Neuronal stem cell (in vitro differentiated cells): Measurements from ENCODE around the gene POLR2C.

Source experiments
- DNase-seq: peaks from one replicate; pipeline ENCODE4 v3.0.0-alpha.2; 2013; ENCODE audit warnings: low spot score
- H2AFZ ChIP-seq: one replicate; pipeline ENCODE4 v1.6.1; 2013; ENCODE audit warnings: mild to moderate bottlenecking, low read length, inconsistent platforms
- H2AK5ac ChIP-seq: 2 replicates; pipeline ENCODE4 v1.6.1; 2013; ENCODE audit warnings: low read depth, mild to moderate bottlenecking, inconsistent platforms, low read length, moderate library complexity, mixed read lengths
- H2BK120ac ChIP-seq: 2 replicates; pipeline ENCODE4 v1.6.1; 2013; ENCODE audit warnings: low read depth, mild to moderate bottlenecking, inconsistent platforms, low read length, moderate library complexity, mixed read lengths
- H2BK12ac ChIP-seq: one replicate; pipeline ENCODE4 v1.6.1; 2013; ENCODE audit warnings: low read length, inconsistent platforms
- H2BK15ac ChIP-seq: 2 replicates; pipeline ENCODE4 v1.6.1; 2013; ENCODE audit warnings: mild to moderate bottlenecking, low read length, inconsistent platforms, mixed read lengths
- H2BK5ac ChIP-seq: one replicate; pipeline ENCODE4 v1.6.1; 2013; ENCODE audit warnings: inconsistent platforms, mild to moderate bottlenecking, low read length, moderate library complexity
- H3K14ac ChIP-seq: one replicate; pipeline ENCODE4 v1.6.1; 2013; ENCODE audit warnings: low read length, inconsistent platforms
- H3K18ac ChIP-seq: 2 replicates; pipeline ENCODE4 v1.6.1; 2013; ENCODE audit warnings: low read length, inconsistent platforms
- H3K23ac ChIP-seq: 2 replicates; pipeline ENCODE4 v1.6.1; 2013; ENCODE audit warnings: low read depth, mild to moderate bottlenecking, mixed read lengths, low read length, inconsistent platforms; ENCODE audit not compliant: poor library complexity
- H3K27ac ChIP-seq: replicated peaks from 3 replicates; pipeline ENCODE4 v1.5.1; 2013; ENCODE audit warnings: low read length, inconsistent platforms
- H3K27me3 ChIP-seq, 3 experiments: 2 replicates each; pipeline ENCODE4 v1.6.1; 2013; ENCODE audit warnings: low read length in 3 of 3, mild to moderate bottlenecking in 2 of 3, inconsistent platforms in 1 of 3, low read depth in 1 of 3, mixed read lengths in 1 of 3, moderate library complexity in 1 of 3; ENCODE audit not compliant: control insufficient read depth in 3 of 3, insufficient read depth in 3 of 3
- H3K36me3 ChIP-seq, 2 donors: replicated peaks in 1 of 2; 2 replicates each; pipeline ENCODE4 v1.6.1; 2013; ENCODE audit warnings: low read length in 2 of 2; ENCODE audit not compliant: control insufficient read depth in 2 of 2, insufficient read depth in 2 of 2
- H3K4ac ChIP-seq: 2 replicates; pipeline ENCODE4 v1.6.1; 2013; ENCODE audit warnings: inconsistent platforms, mild to moderate bottlenecking, low read length, moderate library complexity
- H3K4me1 ChIP-seq, 2 donors: 1 replicate in 1 of 2; 2 replicates in 1 of 2; pipeline ENCODE4 v1.6.1; 2013; ENCODE audit warnings: low read length in 2 of 2, low read depth in 1 of 2; ENCODE audit not compliant: control insufficient read depth in 2 of 2, insufficient read depth in 1 of 2
- H3K4me2 ChIP-seq: one replicate; pipeline ENCODE4 v1.6.1; 2013; ENCODE audit warnings: mild to moderate bottlenecking, low read length, inconsistent platforms; ENCODE audit not compliant: insufficient read depth, poor library complexity, severe bottlenecking
- H3K4me3 ChIP-seq, 2 donors: 2 replicates each; pipeline ENCODE4 v1.5.1; 2013; ENCODE audit warnings: low read length in 2 of 2, mild to moderate bottlenecking in 2 of 2, inconsistent platforms in 1 of 2, moderate library complexity in 1 of 2
- H3K79me1 ChIP-seq: one replicate; pipeline ENCODE4 v1.6.1; 2013; ENCODE audit warnings: low read depth, mild to moderate bottlenecking, inconsistent platforms, low read length, moderate library complexity
- H3K9ac ChIP-seq: one replicate; pipeline ENCODE4 v1.6.1; 2013; ENCODE audit warnings: mild to moderate bottlenecking, low read depth, low read length, inconsistent platforms; ENCODE audit not compliant: poor library complexity
- H3K9me3 ChIP-seq, 2 donors: replicated peaks in 1 of 2; 2 replicates each; pipeline versions ENCODE3 to v1.6.1; 2013; ENCODE audit warnings: low read length in 2 of 2, mild to moderate bottlenecking in 2 of 2, inconsistent platforms in 1 of 2, low read depth in 1 of 2, mixed read lengths in 1 of 2, moderate library complexity in 1 of 2; ENCODE audit not compliant: control insufficient read depth in 2 of 2, insufficient read depth in 1 of 2
- H4K8ac ChIP-seq: one replicate; pipeline ENCODE4 v1.6.1; 2013; ENCODE audit warnings: low read depth, mild to moderate bottlenecking, inconsistent platforms, low read length, moderate library complexity
- H4K91ac ChIP-seq: one replicate; pipeline ENCODE4 v1.6.1; 2013; ENCODE audit warnings: low read length, low read depth, mild to moderate bottlenecking, inconsistent platforms; ENCODE audit not compliant: poor library complexity
- WGBS, 2 donors: extraction: QIAGEN DNeasy Blood & Tissue Kit; methylation state at CpG; one replicate each; pipeline ENCODE4 v1.1.7; 2013; ENCODE audit warnings: missing lambda C conversion rate in 2 of 2, mixed read lengths in 1 of 2; ENCODE audit not compliant: insufficient read length in 2 of 2, insufficient replicate concordance in 1 of 2; ENCODE audit errors: extremely low coverage in 2 of 2; 5-methylcytosine and 5-hydroxymethylcytosine counted together

The POLR2C gene

DNA sequence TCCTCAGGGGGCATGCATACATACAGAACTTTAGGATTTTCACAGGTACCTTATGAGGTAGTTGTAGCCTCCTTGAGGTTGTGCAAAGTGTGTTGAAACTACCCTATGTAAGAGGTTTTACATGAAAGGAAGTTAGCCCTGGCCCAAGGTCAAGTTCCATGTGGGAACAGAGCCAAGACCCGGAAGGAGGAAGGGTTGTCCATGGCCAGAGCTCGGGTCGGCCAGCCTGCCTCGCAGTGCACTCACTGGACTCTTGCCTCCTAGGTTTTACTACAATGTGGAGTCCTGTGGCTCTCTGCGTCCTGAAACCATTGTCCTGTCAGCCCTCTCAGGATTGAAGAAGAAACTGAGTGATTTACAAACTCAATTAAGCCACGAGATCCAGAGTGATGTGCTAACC lies 8.2 kb downstream of the POLR2C start:
- no peak overlapping the region for H3K4me3 ChIP-seq
- no peak overlapping the region for H4K91ac ChIP-seq
- no peak overlapping the region for H2BK15ac ChIP-seq
- H3K23ac ChIP-seq: no peak overlapping the region
- no peaks in the 10 kb centered on the region for H3K9me3 ChIP-seq
- DNase-seq: no peak
- H3K14ac ChIP-seq: no peak overlapping the region
- H2AK5ac ChIP-seq: no peak overlapping the region
- H3K27me3 ChIP-seq: no peaks in the 10 kb centered on the region
- H4K8ac ChIP-seq: no peak overlapping the region
- H3K4me1 ChIP-seq: no peaks in the 10 kb centered on the region
- no peak overlapping the region for H2BK120ac ChIP-seq
- H3K4ac ChIP-seq: no peak overlapping the region
- H3K27ac ChIP-seq: no peak overlapping the region
- no peak overlapping the region for H3K9ac ChIP-seq
- no peak overlapping the region for H2BK12ac ChIP-seq
- H3K4me2 ChIP-seq: no peak overlapping the region
- no peaks in the 10 kb centered on the region for H3K79me1 ChIP-seq
- WGBS, 2 donors: no CpG with 5 or more reads among the region's 6 CpGs
- no peak overlapping the region for H2AFZ ChIP-seq
- H2BK5ac ChIP-seq: no peak overlapping the region
- peaks cover 60 to 83% of the 10 kb centered on the region in 2 donors for H3K36me3 ChIP-seq
- no peak overlapping the region for H3K18ac ChIP-seq

DNA sequence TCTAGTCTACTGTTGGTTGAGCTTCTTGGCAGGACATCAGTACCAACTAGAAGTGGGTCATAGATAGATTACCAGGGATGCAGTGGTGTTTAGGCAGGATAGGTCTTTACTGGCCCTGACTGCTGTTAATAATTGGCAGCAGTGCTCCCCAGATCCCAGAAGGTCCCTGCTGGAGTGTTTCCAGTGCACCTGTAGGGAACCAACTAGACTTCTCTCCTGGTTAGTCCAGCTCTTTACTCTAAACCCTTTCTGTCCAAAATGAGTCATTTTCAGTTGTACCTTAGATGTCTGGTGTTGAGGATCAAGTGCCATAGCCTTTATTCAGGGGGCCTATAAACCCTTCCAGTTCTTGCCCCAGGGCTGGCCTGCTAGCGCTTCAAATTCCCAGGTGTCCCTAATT lies 8.7 kb downstream of the POLR2C start:
- H3K4me1 ChIP-seq: peaks cover 3% of the 10 kb centered on the region in 2 donors
- H2BK5ac ChIP-seq: no peak overlapping the region
- no peak overlapping the region for H2AK5ac ChIP-seq
- no peaks in the 10 kb centered on the region for H3K9me3 ChIP-seq
- no peak overlapping the region for H2BK12ac ChIP-seq
- H3K4me2 ChIP-seq: no peak overlapping the region
- no peak overlapping the region for H3K23ac ChIP-seq
- no peak overlapping the region for H4K91ac ChIP-seq
- no peak for DNase-seq
- no peak overlapping the region for H2BK120ac ChIP-seq
- H3K4me3 ChIP-seq: no peak overlapping the region
- no peak overlapping the region for H3K14ac ChIP-seq
- no peak overlapping the region for H3K4ac ChIP-seq
- H3K27ac ChIP-seq: no peak overlapping the region
- H3K79me1 ChIP-seq: no peaks in the 10 kb centered on the region
- H3K36me3 ChIP-seq: peaks cover 55 to 78% of the 10 kb centered on the region in 2 donors
- no peak overlapping the region for H3K9ac ChIP-seq
- no peaks in the 10 kb centered on the region for H3K27me3 ChIP-seq
- H2BK15ac ChIP-seq: no peak overlapping the region
- H4K8ac ChIP-seq: no peak overlapping the region
- WGBS, 2 donors: no CpG with 5 or more reads among the region's 1 CpG
- no peak overlapping the region for H3K18ac ChIP-seq
- no peak overlapping the region for H2AFZ ChIP-seq

DNA sequence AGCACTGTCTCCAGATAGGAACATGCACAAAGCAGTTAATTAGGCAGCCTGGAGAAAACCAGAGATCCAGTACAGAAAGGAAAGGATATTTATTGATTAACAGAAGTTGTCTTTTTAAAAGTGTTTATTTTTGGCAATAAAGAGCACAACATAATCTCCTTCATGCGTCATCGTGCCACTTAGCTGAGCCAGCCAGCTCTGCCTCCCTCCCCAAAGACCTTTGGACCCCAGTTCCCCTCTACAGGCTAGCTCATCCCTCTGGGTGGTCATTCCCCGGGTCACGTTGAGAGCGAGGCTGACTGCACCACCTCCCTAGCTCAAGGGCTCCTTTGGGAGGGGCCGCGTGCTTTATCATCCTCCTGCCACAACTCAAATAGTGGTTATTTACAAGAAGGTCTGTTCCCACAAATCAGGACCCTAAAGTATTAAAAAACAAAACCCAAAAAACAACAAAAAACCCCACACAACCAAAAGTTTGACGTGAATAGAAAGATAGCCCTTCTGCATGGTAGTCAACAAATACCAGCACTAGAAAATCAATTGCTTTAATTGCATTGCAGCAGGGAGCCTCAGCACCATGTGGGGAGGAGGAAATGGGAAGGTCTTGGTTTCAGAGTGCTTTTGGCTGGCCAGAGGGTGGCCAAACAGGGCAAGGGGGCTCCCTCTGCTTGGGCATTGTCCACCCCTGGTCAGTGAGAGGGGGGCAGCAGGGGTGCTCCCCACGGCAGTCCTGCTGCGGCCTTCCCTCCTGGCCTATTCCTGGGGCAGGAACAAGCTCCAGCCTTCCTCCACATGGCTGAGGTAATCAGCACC lies 9.6 kb downstream of the POLR2C start:
- Histone ChIP-seq H3K23ac (no peak overlapping the region), H3K4ac (no peak overlapping the region), H3K79me1 (peaks cover 2% of the 10 kb centered on the region), H3K9ac (no peak overlapping the region), H3K36me3 (peaks cover 51 to 70% of the 10 kb centered on the region in 2 donors), H2AK5ac (no peak overlapping the region), H4K91ac (no peak overlapping the region), H3K4me2 (no peak overlapping the region), H3K18ac (no peak overlapping the region), H3K4me3 (no peak overlapping the region), H3K4me1 (peaks cover 5 to 9% of the 10 kb centered on the region in 2 donors), H3K9me3 (no peaks in the 10 kb centered on the region), H2BK5ac (no peak overlapping the region), H3K27me3 (no peaks in the 10 kb centered on the region), H2BK12ac (no peak overlapping the region), H2BK15ac (no peak overlapping the region), H2BK120ac (no peak overlapping the region), H3K27ac (no peak overlapping the region), H2AFZ (no peak overlapping the region), H4K8ac (no peak overlapping the region), H3K14ac (no peak overlapping the region)
- WGBS, 2 donors: no CpG with 5 or more reads among the region's 10 CpGs
- no peak for DNase-seq

DNA sequence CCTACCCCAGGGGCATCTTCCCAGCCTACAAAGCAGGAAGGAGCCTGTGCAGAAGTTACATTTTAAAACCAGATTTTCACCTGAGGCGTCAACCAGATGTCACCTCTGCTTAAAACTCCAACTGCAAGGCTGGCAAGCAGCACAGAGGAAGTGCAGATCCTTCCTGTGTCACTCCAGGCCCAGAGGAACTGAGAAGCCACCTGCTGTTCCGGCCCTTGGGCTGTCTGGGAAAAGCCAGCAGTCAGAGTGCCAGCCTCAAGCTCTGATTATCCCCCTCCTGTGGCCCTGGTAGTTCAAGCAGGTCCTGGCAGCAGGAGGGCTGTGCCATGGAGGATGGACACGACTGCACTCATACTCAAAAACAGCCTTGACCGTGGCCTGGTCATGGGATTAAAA lies 10.2 kb downstream of the POLR2C start:
- no peak overlapping the region for H2AK5ac ChIP-seq
- no peak overlapping the region for H3K18ac ChIP-seq
- peaks cover 51 to 64% of the 10 kb centered on the region in 2 donors for H3K36me3 ChIP-seq
- no peak overlapping the region for H2BK12ac ChIP-seq
- H2BK15ac ChIP-seq: no peak overlapping the region
- no peak overlapping the region for H4K8ac ChIP-seq
- peak overlapping the region; percentile 10 for H2BK5ac ChIP-seq
- no peaks in the 10 kb centered on the region for H3K9me3 ChIP-seq
- H2AFZ ChIP-seq: no peak overlapping the region
- WGBS, 2 donors: no CpG with 5 or more reads among the region's 4 CpGs
- no peak overlapping the region for H3K9ac ChIP-seq
- no peak overlapping the region for H3K4me2 ChIP-seq
- peaks cover 3% of the 10 kb centered on the region for H3K79me1 ChIP-seq
- no peak overlapping the region for H2BK120ac ChIP-seq
- peaks cover 11 to 15% of the 10 kb centered on the region in 2 donors for H3K4me1 ChIP-seq
- H3K27ac ChIP-seq: no peak overlapping the region
- no peak overlapping the region for H3K4me3 ChIP-seq
- no peaks in the 10 kb centered on the region for H3K27me3 ChIP-seq
- H3K23ac ChIP-seq: no peak overlapping the region
- no peak overlapping the region for H3K14ac ChIP-seq
- no peak overlapping the region for H4K91ac ChIP-seq
- H3K4ac ChIP-seq: no peak overlapping the region
- no peak for DNase-seq
